Stimulated activated CD8-positive, alpha-beta memory T cell treated with anti-CD3 and anti-CD28 coated beads, Interleukin-12 subunit alpha, Interleukin-12 subunit beta, amount 100 ng/mL, for 24 hours (primary cell): ENCODE results near the gene FUBP3.
"Not testable (repeated sequence)": the region's sequence is repeated elsewhere in the genome, so short reads cannot be mapped to it uniquely, and the experiment has no call there.

Experiments used
- DNase-seq: peaks from one replicate; pipeline ENCODE4 v3.0.0-alpha.2; 2020; ENCODE audit errors: extremely low read depth

FUBP3 gene

GRCh38 chr9:130556396-130557076, 22.8 kb upstream of the FUBP3 start:
- DNase-seq = no peak

DNA sequence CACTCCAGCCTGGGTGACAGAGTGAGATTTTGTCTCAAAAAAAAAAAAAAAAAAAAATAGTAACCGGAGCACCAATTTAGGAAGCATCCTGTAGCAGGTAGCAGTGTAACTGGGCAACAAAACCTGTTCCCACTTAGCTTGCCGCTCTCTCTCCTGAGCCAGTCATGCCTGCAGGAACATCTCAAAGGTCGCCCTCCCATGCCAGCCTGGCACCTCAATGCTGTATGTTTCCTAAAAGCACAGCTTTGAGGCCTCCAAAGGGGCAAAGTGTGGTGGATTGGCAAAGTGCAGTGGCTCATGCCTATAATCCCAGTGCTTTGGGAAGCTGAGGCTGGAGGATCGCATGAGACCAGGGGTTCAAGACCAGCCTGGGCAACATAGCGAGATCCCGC, 22.3 kb upstream of the FUBP3 start:
- no peak for DNase-seq

- no peak for DNase-seq
Measured at GRCh38 chr9:130561056-130561455, 18.3 kb upstream of the FUBP3 start.

DNA sequence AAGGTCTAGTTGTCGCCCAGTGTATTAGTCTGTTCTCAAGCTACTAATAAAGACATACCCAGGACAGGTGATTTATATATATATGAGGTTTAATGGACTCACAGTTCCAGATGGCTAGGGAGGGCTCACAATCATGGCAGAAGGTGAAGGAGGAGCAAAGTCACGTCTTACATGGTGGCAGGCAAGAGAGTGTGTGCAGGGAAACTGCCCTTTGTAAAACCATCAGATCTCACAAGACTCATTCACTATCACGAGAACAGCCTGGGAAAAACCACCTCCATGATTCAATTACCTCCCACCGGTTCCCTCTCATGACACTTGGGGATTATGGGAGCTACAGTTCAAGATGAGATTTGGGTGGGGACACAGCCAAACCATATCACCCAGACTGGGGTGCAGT, 16.9 kb upstream of the FUBP3 start:
- not testable (repeated sequence) for DNase-seq

GRCh38 chr9:130563797-130564196, 15.6 kb upstream of the FUBP3 start:
- no peak for DNase-seq

DNA sequence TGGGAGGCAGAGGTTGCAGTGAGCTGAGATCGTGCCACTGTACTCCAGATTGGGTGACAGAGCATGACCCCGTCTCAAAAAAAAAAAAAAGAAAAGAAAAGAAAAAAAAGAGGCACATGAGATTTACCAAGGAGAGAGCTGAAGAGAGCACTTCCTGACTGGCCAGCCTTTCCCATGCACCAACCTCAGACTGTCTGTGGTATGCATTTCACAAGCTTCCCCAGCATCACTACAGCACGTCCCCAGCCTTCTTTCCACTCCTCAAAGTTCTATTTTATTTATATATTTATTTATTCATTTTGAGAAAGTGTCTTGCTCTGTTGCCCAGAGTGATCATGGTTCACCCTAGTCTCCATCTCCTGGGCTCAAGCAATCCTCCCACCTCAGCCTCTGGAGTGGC, 13.6 kb upstream of the FUBP3 start:
- no peak for DNase-seq

GRCh38 chr9:130570208-130570607, 9.2 kb upstream of the FUBP3 start:
- DNase-seq = no peak

DNA sequence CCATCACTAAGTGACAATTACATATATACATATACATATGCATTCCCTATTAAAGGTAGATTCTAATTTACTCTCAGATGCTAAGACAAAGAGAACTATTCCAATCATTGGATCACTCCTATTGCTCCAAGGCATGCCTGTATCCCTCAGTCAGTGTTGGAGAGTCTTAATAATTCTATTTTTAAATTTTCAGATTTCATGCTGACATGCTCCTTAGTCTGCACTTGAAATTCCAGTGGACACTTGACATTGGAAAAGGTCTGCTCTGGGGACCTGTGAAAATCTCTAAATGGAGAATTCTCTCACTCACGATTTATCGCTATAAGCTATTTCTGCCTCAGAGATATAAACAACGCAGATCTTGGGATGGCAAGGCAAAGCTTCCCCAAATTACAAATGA, 3.9 kb upstream of the FUBP3 start:
- no peak for DNase-seq

- DNase-seq = no peak
Measured at GRCh38 chr9:130576176-130576575, 3.2 kb upstream of the FUBP3 start.

GRCh38 chr9:130579738-130580463, 524 bp downstream of the FUBP3 start:
- no peak for DNase-seq

DNA sequence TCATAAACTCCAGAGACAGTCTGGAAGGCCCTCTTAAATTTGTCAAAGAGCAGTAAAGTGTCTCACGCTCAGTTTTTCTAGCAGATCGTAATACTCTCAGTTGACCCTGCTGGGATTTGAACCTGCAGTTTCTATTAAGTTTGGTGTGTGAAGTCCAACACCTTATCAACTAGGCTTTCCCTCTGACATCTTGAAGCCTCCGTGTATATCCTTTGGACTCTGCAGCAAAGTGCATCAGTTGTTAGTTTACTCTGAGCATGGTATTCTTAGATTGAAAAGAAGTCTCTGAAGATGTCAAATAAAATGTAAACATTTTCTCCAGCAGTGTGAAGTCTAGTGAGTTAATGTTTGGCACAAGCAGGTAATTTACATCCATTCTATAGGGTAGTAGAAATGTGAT, 2.4 kb downstream of the FUBP3 start:
- no peak for DNase-seq

DNA sequence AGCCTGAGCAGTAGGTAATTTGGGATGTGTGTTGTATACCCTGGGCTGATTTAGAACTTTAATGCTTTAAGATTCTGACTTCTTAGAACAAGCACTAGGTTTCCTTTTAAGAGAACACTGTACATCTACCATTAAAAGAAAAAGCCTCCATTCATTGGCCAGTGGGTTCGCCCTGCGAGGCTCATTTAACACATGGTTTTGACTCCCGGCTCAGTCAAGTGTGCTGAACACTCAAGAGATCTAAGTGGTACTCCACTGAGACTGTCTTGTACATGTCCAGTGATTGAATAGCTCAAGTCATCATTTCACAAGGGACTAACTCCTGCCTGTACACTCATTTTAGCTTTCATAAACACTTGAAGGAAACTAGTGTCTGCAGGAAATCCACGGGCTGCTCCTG, 3.9 kb downstream of the FUBP3 start:
- DNase-seq = no peak

GRCh38 chr9:130587921-130588320, 8.5 kb downstream of the FUBP3 start:
- no peak for DNase-seq

- DNase-seq = no peak
Measured at GRCh38 chr9:130588416-130588815, 9.0 kb downstream of the FUBP3 start.

DNA sequence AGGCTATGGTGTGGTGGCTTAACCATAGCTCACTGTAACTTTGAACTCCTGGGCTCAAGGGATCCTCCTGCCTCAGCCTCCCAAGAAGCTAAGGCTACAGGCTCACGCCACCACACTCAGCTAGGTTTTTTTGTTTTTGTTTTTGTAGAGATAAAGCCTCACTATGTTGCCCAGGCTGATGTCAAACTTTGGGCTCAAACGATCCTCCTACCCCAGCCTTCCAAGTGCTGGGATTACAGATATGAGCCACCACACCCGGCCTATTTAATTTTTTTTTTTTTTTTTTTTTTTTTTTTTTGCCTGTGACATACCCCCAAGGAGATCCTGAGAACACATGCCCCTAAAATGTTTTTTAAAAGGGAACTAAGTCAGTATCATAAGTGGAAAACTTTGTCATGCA, 10.4 kb downstream of the FUBP3 start:
- no peak for DNase-seq

DNA sequence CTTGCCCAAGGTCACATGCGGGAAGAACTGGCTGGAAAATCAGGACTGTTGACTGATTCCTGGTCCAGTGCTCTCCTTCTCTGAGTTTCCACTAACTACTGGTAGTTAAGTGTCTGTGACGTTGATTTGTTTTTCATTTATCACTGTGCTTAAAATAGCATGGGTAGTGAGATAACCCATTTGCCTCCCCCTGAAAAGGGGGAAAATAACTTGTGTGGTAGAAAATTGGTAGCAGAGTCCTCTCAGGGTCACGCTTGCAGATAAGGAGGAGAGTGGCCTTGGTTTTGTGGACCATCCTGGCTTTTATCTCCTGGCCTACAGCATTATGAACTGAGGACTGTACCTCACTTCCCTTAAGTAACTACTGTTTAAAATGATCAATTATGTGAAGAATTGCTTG, 10.9 kb downstream of the FUBP3 start:
- DNase-seq = no peak

- no peak for DNase-seq
Measured at GRCh38 chr9:130593020-130593419, 13.6 kb downstream of the FUBP3 start.

GRCh38 chr9:130597228-130597627, 17.9 kb downstream of the FUBP3 start:
- DNase-seq = no peak

- DNase-seq = no peak
Measured at GRCh38 chr9:130598188-130598587, 18.8 kb downstream of the FUBP3 start.

GRCh38 chr9:130599625-130600024, 20.2 kb downstream of the FUBP3 start:
- DNase-seq = no peak

- DNase-seq = no peak
Measured at GRCh38 chr9:130601100-130601499, 21.7 kb downstream of the FUBP3 start.

GRCh38 chr9:130604295-130604694, 24.9 kb downstream of the FUBP3 start:
- DNase-seq = no peak

GRCh38 chr9:130606887-130607600, 27.7 kb downstream of the FUBP3 start:
- DNase-seq = no peak
